Measurements from ENCODE around the gene CPN2. TPM values are rescaled to one million over a fixed set of nuclear protein-coding genes. Genes with fewer than 3 reads are reported as not detected.

Gene CPN2
- total and polyA plus RNA-seq, 2 of the 13 experiments (the other 11 are each of a cell fraction or from before 2014, with no cell fraction given) = 26.7 to 27.7 TPM

DNA sequence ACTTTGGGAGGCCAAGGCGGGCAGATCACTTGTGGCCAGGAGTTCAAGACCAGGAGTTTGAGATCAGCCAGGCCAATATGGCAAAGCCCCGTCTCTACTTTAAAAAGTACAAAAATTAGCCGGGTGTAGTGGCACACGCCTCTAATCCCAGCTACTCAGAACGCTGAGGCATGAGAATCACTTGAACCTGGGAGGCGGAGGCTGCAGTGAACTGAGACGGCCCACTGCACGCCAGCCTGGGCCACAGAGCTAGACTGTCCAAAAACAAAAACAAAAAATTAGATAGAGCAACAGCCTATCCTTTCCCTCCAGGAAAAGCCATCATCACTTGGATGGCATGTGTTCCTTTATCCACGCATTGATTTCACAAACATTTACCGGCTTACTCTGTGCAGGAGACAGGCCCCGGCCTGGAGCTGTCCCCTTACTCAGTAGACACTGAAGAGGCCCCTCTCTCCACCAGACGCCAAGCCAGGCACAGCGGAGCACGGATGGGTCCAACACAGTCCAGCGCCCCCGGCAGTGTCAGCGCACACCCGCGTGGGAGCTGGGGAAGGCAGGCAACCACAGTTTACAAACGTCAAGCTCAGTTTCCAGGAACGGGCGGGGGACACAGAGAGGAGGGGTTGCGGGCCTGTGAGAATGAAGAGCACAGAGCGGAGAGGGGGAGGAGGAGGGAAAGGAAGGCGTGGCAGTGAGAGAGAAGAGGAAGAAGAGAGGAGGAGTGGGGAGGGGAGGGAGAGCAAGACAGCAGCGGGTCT, 44.8 kb upstream of the CPN2 start (continued):
- TF ChIP-seq, protein P1, sequence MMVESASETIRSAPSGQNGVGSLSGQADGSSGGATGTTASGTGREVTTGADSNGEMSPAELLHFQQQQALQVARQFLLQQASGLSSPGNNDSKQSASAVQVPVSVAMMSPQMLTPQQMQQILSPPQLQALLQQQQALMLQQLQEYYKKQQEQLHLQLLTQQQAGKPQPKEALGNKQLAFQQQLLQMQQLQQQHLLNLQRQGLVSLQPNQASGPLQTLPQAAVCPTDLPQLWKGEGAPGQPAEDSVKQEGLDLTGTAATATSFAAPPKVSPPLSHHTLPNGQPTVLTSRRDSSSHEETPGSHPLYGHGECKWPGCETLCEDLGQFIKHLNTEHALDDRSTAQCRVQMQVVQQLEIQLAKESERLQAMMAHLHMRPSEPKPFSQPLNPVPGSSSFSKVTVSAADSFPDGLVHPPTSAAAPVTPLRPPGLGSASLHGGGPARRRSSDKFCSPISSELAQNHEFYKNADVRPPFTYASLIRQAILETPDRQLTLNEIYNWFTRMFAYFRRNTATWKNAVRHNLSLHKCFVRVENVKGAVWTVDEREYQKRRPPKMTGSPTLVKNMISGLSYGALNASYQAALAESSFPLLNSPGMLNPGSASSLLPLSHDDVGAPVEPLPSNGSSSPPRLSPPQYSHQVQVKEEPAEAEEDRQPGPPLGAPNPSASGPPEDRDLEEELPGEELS (CRISPR knock-in tag; IDR thresholded peaks at IDR 0.05) = 0 out of 2 replicates have a peak, but pooled peaks have one; percentile 21
- TF ChIP-seq ZNF782 (CRISPR knock-in tag; IDR thresholded peaks at IDR 0.05; ENCODE audit: borderline replicate concordance) (no peak), JDP2 (CRISPR knock-in tag; IDR thresholded peaks at IDR 0.05; ENCODE audit: borderline replicate concordance) (no peak), ZNF335 (CRISPR knock-in tag; IDR thresholded peaks at IDR 0.05) (no peak), ZFY (CRISPR knock-in tag; IDR thresholded peaks at IDR 0.05) (peak; percentile 34), ZNF263 (CRISPR knock-in tag; IDR thresholded peaks at IDR 0.05) (peak; percentile 88), CBFB (CRISPR knock-in tag; IDR thresholded peaks at IDR 0.05) (no peak), HIVEP1 (CRISPR knock-in tag; IDR thresholded peaks at IDR 0.05) (0 out of 2 replicates have a peak, but pooled peaks have one; percentile 34), ZNF777 (CRISPR knock-in tag; IDR thresholded peaks at IDR 0.05) (peak; percentile 17; the same call in 1 of the 2 replicates), TCF12 (IDR thresholded peaks at IDR 0.05) (no peak), TCF12 (CRISPR knock-in tag; IDR thresholded peaks at IDR 0.05) (0 out of 2 replicates have a peak, but pooled peaks have one; percentile 35), ZNF253 (CRISPR knock-in tag; IDR thresholded peaks at IDR 0.05; ENCODE audit: borderline replicate concordance) (no peak), ZC3H13 (CRISPR knock-in tag; IDR thresholded peaks at IDR 0.05) (no peak), SAP130 (CRISPR knock-in tag; IDR thresholded peaks at IDR 0.05; ENCODE audit: low read depth) (peak; percentile 64), HMG20A (CRISPR knock-in tag; IDR thresholded peaks at IDR 0.05; ENCODE audit: borderline replicate concordance) (peak; percentile 15; the same call in 1 of the 2 replicates), MTA1 (CRISPR knock-in tag; IDR thresholded peaks at IDR 0.05; ENCODE audit: borderline replicate concordance) (peak; percentile 51; the same call in 1 of the 2 replicates)
- TF ChIP-seq, protein P2, sequence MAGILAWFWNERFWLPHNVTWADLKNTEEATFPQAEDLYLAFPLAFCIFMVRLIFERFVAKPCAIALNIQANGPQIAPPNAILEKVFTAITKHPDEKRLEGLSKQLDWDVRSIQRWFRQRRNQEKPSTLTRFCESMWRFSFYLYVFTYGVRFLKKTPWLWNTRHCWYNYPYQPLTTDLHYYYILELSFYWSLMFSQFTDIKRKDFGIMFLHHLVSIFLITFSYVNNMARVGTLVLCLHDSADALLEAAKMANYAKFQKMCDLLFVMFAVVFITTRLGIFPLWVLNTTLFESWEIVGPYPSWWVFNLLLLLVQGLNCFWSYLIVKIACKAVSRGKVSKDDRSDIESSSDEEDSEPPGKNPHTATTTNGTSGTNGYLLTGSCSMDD (CRISPR knock-in tag; IDR thresholded peaks at IDR 0.05) = no peak
- TF ChIP-seq, protein P3, sequence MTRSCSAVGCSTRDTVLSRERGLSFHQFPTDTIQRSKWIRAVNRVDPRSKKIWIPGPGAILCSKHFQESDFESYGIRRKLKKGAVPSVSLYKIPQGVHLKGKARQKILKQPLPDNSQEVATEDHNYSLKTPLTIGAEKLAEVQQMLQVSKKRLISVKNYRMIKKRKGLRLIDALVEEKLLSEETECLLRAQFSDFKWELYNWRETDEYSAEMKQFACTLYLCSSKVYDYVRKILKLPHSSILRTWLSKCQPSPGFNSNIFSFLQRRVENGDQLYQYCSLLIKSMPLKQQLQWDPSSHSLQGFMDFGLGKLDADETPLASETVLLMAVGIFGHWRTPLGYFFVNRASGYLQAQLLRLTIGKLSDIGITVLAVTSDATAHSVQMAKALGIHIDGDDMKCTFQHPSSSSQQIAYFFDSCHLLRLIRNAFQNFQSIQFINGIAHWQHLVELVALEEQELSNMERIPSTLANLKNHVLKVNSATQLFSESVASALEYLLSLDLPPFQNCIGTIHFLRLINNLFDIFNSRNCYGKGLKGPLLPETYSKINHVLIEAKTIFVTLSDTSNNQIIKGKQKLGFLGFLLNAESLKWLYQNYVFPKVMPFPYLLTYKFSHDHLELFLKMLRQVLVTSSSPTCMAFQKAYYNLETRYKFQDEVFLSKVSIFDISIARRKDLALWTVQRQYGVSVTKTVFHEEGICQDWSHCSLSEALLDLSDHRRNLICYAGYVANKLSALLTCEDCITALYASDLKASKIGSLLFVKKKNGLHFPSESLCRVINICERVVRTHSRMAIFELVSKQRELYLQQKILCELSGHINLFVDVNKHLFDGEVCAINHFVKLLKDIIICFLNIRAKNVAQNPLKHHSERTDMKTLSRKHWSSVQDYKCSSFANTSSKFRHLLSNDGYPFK (CRISPR knock-in tag; IDR thresholded peaks at IDR 0.05; ENCODE audit: borderline replicate concordance) = no peak
- TF ChIP-seq, protein P4, sequence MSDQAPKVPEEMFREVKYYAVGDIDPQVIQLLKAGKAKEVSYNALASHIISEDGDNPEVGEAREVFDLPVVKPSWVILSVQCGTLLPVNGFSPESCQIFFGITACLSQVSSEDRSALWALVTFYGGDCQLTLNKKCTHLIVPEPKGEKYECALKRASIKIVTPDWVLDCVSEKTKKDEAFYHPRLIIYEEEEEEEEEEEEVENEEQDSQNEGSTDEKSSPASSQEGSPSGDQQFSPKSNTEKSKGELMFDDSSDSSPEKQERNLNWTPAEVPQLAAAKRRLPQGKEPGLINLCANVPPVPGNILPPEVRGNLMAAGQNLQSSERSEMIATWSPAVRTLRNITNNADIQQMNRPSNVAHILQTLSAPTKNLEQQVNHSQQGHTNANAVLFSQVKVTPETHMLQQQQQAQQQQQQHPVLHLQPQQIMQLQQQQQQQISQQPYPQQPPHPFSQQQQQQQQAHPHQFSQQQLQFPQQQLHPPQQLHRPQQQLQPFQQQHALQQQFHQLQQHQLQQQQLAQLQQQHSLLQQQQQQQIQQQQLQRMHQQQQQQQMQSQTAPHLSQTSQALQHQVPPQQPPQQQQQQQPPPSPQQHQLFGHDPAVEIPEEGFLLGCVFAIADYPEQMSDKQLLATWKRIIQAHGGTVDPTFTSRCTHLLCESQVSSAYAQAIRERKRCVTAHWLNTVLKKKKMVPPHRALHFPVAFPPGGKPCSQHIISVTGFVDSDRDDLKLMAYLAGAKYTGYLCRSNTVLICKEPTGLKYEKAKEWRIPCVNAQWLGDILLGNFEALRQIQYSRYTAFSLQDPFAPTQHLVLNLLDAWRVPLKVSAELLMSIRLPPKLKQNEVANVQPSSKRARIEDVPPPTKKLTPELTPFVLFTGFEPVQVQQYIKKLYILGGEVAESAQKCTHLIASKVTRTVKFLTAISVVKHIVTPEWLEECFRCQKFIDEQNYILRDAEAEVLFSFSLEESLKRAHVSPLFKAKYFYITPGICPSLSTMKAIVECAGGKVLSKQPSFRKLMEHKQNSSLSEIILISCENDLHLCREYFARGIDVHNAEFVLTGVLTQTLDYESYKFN (CRISPR knock-in tag; conservative IDR thresholded peaks at IDR 0.05) = 0 out of 2 replicates have a peak, but pooled peaks have one; percentile 27
